Measurements from ENCODE around the gene COG5.

GRCh38 chr7:107461938-107462533 lies 101.7 kb downstream of the COG5 start:
- TF ChIP-seq GATA3 (IDR thresholded peaks at IDR 0.05; ENCODE audit: low read depth, low read length) = no peak
- no peak for TF ChIP-seq GATA2 (IDR thresholded peaks at IDR 0.05; ENCODE audit: low read depth, low read length)
